ENCODE measurements around the gene PCYT1A. TPM values are rescaled to one million over a fixed set of nuclear protein-coding genes. Genes with fewer than 3 reads are reported as not detected.

The PCYT1A gene
- polyA plus RNA-seq, 3 donors: 24.3 to 99.6 (median 31.6) TPM

DNA sequence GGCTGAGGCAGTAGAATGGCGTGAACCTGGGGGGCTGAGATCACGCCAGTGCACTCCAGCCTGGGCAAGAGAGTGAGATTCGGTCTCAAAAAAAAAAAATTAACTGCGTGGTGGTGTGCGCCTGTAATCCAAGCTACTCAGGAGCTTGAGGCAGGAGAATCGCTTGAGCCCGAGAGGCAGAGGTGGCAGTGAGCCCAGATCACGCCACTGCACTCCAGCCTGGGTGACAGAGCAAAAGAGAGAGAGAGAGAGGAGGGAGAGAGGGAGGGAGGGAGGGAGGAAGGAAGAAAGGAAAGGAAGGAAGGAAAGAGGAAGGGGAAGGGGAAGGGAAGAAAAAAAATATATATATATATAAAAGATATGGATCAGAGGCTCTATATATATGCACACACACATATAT, 44.6 kb upstream of the PCYT1A start:
- 96% methylated on average over 5 of the region's 8 CpGs for whole genome bisulfite sequencing (ENCODE audit: insufficient coverage)
- no peak for DNase-seq
- intact Hi-C loops (cut with micrococcal nuclease): no loop called here
- Histone ChIP-seq H3K4me1 (ENCODE audit: control insufficient read depth in 1 of 2, insufficient read depth in 2 of 2, low read length in 2 of 2) (no peaks in the 10 kb centered on the region), H3K4me3 (replicated peaks in 1 of 3; ENCODE audit: low read depth in 2 of 3, low read length in 3 of 3) (no peak overlapping the region), H2AFZ (ENCODE audit: insufficient read depth, low read depth, low read length, poor library complexity, severe bottlenecking) (no peak overlapping the region), H3K4me2 (replicated peaks; ENCODE audit: extremely low read depth, low read length, poor library complexity, severe bottlenecking) (no peak overlapping the region), H3K9me3 (replicated peaks in 1 of 2; ENCODE audit: control insufficient read depth in 1 of 2, insufficient read depth in 1 of 2, low read length in 2 of 2) (no peaks in the 10 kb centered on the region), H3K9ac (ENCODE audit: insufficient read depth, low read length, poor library complexity, severe bottlenecking) (no peak overlapping the region), H4K20me1 (ENCODE audit: insufficient read depth, low read length) (no peaks in the 10 kb centered on the region), H3K79me2 (ENCODE audit: insufficient read depth, low read length) (no peaks in the 10 kb centered on the region), H3K27me3 (ENCODE audit: control insufficient read depth in 2 of 2, insufficient read depth in 2 of 2, low read length in 2 of 2) (no peaks in the 10 kb centered on the region), H3K27ac (ENCODE audit: low read depth in 1 of 2, low read length in 2 of 2) (no peak overlapping the region), H3K36me3 (replicated peaks in 1 of 2; ENCODE audit: control insufficient read depth in 1 of 2, insufficient read depth in 2 of 2, low read length in 2 of 2) (no peaks in the 10 kb centered on the region)
- H3K27ac Mint-ChIP-seq: no peak overlapping the region
- TF ChIP-seq, protein P1, sequence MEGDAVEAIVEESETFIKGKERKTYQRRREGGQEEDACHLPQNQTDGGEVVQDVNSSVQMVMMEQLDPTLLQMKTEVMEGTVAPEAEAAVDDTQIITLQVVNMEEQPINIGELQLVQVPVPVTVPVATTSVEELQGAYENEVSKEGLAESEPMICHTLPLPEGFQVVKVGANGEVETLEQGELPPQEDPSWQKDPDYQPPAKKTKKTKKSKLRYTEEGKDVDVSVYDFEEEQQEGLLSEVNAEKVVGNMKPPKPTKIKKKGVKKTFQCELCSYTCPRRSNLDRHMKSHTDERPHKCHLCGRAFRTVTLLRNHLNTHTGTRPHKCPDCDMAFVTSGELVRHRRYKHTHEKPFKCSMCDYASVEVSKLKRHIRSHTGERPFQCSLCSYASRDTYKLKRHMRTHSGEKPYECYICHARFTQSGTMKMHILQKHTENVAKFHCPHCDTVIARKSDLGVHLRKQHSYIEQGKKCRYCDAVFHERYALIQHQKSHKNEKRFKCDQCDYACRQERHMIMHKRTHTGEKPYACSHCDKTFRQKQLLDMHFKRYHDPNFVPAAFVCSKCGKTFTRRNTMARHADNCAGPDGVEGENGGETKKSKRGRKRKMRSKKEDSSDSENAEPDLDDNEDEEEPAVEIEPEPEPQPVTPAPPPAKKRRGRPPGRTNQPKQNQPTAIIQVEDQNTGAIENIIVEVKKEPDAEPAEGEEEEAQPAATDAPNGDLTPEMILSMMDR (IDR thresholded peaks at IDR 0.05): no peak
- no peaks in the 10 kb centered on the region for H3K4me1 Mint-ChIP-seq
- no peaks in the 10 kb centered on the region for H3K9me3 Mint-ChIP-seq
- H3K27me3 Mint-ChIP-seq (ENCODE audit: low read depth in 3 of 3): peaks cover 0 to 11% (median 10%) of the 10 kb centered on the region in 3 donors
- no peak overlapping the region for H3K4me3 Mint-ChIP-seq
- no peaks in the 10 kb centered on the region for H3K36me3 Mint-ChIP-seq

DNA sequence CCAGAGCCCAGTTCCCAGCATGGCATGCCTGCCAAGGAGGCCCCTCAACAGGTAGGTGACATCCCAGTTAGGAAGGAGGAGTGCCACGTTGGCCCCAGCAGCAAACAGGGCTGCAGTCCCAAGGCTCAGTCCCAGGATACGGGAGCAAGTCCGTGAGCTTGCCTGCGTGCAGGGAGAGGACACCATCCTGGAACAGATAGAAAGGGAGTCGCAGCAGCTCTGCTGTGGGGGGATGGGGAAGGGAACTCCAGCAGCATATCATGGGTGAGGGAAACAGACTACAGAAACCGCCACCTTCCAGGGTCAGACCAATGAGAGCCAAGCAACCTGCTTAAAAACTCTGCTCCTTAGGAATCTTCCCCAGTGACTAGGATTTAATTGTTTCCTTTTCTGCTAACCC, 39.9 kb upstream of the PCYT1A start:
- no peak for DNase-seq
- Mint-ChIP-seq H3K27me3 (ENCODE audit: low read depth in 3 of 3) (peaks cover 2 to 11% (median 5%) of the 10 kb centered on the region in 3 donors), H3K9me3 (peaks cover 0 to 1% (median 0%) of the 10 kb centered on the region in 7 donors), H3K27ac (no peak overlapping the region), H3K4me1 (peaks cover 7% of the 10 kb centered on the region), H3K36me3 (no peaks in the 10 kb centered on the region), H3K4me3 (no peak overlapping the region)
- no peak overlapping the region for H3K4me2 ChIP-seq (replicated peaks; ENCODE audit: extremely low read depth, low read length, poor library complexity, severe bottlenecking)
- no peaks in the 10 kb centered on the region for H3K27me3 ChIP-seq (ENCODE audit: control insufficient read depth in 2 of 2, insufficient read depth in 2 of 2, low read length in 2 of 2)
- H3K36me3 ChIP-seq (replicated peaks in 1 of 2; ENCODE audit: control insufficient read depth in 1 of 2, insufficient read depth in 2 of 2, low read length in 2 of 2): no peaks in the 10 kb centered on the region
- no peaks in the 10 kb centered on the region for H3K9me3 ChIP-seq (replicated peaks in 1 of 2; ENCODE audit: control insufficient read depth in 1 of 2, insufficient read depth in 1 of 2, low read length in 2 of 2)
- intact Hi-C loops (cut with micrococcal nuclease): no loop called here
- no peaks in the 10 kb centered on the region for H3K79me2 ChIP-seq (ENCODE audit: insufficient read depth, low read length)
- no peak overlapping the region for H3K27ac ChIP-seq (ENCODE audit: low read depth in 1 of 2, low read length in 2 of 2)
- WGBS (ENCODE audit: insufficient coverage): 79% methylated on average over 4 of the region's 6 CpGs
- H4K20me1 ChIP-seq (ENCODE audit: insufficient read depth, low read length): no peaks in the 10 kb centered on the region
- peaks cover under 1 to 6% of the 10 kb centered on the region in 2 donors for H3K4me1 ChIP-seq (ENCODE audit: control insufficient read depth in 1 of 2, insufficient read depth in 2 of 2, low read length in 2 of 2)
- H2AFZ ChIP-seq (ENCODE audit: insufficient read depth, low read depth, low read length, poor library complexity, severe bottlenecking): no peak overlapping the region
- TF ChIP-seq, protein P1 (IDR thresholded peaks at IDR 0.05): no peak
- H3K9ac ChIP-seq (ENCODE audit: insufficient read depth, low read length, poor library complexity, severe bottlenecking): no peak overlapping the region
- no peak overlapping the region for H3K4me3 ChIP-seq (replicated peaks in 1 of 3; ENCODE audit: low read depth in 2 of 3, low read length in 3 of 3)

All from CD14-positive monocyte (primary cell).